Cardiac muscle cell (in vitro differentiated cells and primary cell): ENCODE data around the gene MBNL2. TPM values are rescaled to one million over a fixed set of nuclear protein-coding genes. Genes with fewer than 3 reads are reported as not detected.

Source experiments
- DNase-seq, 2 donors: peaks; one replicate each; pipeline versions ENCODE4 v3.0.0 to v3.0.0-alpha.2; 2010 to 2017; ENCODE audit warnings: low read depth in 1 of 2, low spot score in 1 of 2
- H3K27ac ChIP-seq: fragments of 200-600 bp; sonication (generic); 2 replicates; pipeline ENCODE4 v1.5.1; 2016
- H3K27me3 ChIP-seq: fragments of 200-600 bp; sonication (generic); 2 replicates; pipeline ENCODE4 v1.6.0; 2016; ENCODE audit warnings: control low read depth
- H3K36me3 ChIP-seq: fragments of 200-600 bp; sonication (generic); 2 replicates; pipeline ENCODE4 v1.5.1; 2016; ENCODE audit warnings: control low read depth
- H3K4me1 ChIP-seq: fragments of 200-600 bp; sonication (generic); 2 replicates; pipeline ENCODE4 v1.8.1; 2017; ENCODE audit warnings: low read depth, mild to moderate bottlenecking, mixed run types
- H3K4me3 ChIP-seq: fragments of 200-600 bp; sonication (generic); 2 replicates; pipeline ENCODE4 v1.5.1; 2016; ENCODE audit warnings: mild to moderate bottlenecking
- H3K9me3 ChIP-seq: fragments of 200-600 bp; sonication (generic); 2 replicates; pipeline ENCODE4 v1.5.1; 2017; ENCODE audit warnings: low read depth, mild to moderate bottlenecking, control low read depth
- CTCF ChIP-seq: IDR thresholded peaks from 2 replicates; pipeline ENCODE4 v1.5.1; 2012; ENCODE audit warnings: low read depth, mild to moderate bottlenecking, low read length
- polyA plus RNA-seq: library from polyadenylated mRNA; unstranded; fragments of >200 nt; fragmentation: Nextera tagmentation; extraction: Ambion mirVana; gene quantifications from 2 replicates; pipeline ENCODE4 v1.2.1, GENCODE V29; 2016
- total RNA-seq: library from RNA; depleted of rRNA; stranded (reverse); fragments of >200 nt; gene quantifications from 2 replicates; pipeline ENCODE4 v1.2.3, GENCODE V29; 2016

MBNL2 gene
- total and polyA plus RNA-seq, 2 experiments from 2014 or later = 15.2 to 27.8 TPM

- no peak overlapping the region for H3K4me3 ChIP-seq
- H3K36me3 ChIP-seq = no peaks in the 10 kb centered on the region
- H3K27ac ChIP-seq = no peak overlapping the region
- H3K27me3 ChIP-seq = no peaks in the 10 kb centered on the region
- no peak for DNase-seq
- H3K9me3 ChIP-seq = no peaks in the 10 kb centered on the region
- H3K4me1 ChIP-seq = no peaks in the 10 kb centered on the region
- TF ChIP-seq CTCF = no peak
Observed at GRCh38 chr13:97282705-97283104, 60.6 kb downstream of the MBNL2 start.

DNA sequence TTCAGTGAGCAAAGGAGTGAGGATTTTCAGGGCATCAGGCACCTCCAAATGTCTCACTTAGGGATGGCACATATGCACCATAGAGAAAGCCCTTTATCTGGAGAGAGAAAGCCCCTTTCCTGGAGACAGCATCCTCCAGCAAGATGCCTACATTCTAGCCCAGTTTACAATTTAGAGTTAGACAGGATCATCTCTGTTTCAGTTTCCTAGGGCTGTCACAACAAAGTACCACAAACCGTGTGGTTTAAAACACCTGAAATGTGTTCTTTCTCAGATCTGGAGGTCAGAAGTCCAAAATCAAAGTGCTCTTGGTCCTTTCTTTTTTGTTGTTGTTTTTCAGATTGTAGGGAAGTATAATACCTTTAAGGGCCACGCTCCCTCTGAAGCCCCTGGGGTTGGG lies 61.8 kb downstream of the MBNL2 start:
- no peaks in the 10 kb centered on the region for H3K4me1 ChIP-seq
- H3K4me3 ChIP-seq = no peak overlapping the region
- DNase-seq = no peak

DNA sequence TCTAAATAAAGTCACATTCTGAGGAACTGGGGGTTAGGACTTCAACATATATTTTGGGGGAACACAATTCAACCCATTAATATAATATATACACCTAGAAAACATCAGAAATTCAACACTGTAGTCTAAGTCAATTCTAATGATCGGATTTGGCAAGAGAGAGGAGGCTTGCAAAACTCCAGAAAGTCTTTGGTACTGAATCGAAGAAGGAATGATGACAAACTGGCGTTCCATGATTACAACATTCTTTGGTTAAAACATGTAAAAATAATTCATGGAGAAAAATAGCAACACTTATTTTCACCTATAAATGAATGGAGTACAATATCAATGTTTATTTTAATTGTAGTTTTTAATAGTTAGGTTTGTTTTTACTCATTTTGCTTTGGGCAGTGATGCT lies 62.4 kb downstream of the MBNL2 start:
- H3K27ac ChIP-seq = no peak overlapping the region
- TF ChIP-seq CTCF = no peak
- peak in 1 of 2 donors; percentile 56 for DNase-seq
- no peak overlapping the region for H3K4me3 ChIP-seq
- H3K27me3 ChIP-seq = no peaks in the 10 kb centered on the region
- H3K4me1 ChIP-seq = no peaks in the 10 kb centered on the region
- no peaks in the 10 kb centered on the region for H3K9me3 ChIP-seq
- H3K36me3 ChIP-seq = no peaks in the 10 kb centered on the region

More for the DNA sequence above, 61.8 kb downstream of the MBNL2 start:
- Histone ChIP-seq H3K9me3 (no peaks in the 10 kb centered on the region), H3K27me3 (no peaks in the 10 kb centered on the region), H3K36me3 (no peaks in the 10 kb centered on the region), H3K27ac (no peak overlapping the region)
- TF ChIP-seq CTCF = no peak

DNA sequence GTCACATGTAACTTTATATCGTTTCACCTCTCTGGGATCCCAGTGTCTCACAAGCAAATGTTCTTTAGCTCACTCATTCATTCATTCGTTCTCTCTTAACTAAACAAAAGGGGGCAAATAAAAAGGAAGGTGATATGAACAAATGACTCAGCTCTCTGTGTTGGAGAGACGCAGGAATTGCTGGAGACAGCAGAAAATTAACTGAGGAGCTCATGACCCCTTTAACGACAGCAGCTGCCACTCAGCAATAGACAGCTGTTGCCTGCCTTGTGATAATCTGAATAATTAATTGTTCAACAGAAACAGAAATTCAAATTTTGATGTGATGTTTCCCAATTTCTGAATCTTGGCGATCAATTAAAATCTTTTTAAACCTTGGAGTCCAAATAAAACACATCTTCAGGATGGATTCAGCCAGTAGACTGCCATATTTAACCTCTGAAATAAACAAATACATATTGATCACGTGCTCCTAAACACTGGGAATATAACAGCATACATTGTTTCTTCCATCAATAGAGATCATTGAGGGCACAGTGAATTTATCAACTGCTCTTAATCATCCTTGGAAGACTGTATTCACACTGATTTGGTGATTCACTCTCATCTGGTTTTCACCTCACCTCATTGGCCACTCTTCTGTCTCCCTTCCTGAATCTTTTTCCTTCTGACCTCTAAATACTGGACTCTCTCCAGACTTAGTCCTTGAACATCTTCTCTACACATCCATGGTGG lies 63.3 kb downstream of the MBNL2 start:
- Histone ChIP-seq H3K27me3 (no peaks in the 10 kb centered on the region), H3K4me3 (no peak overlapping the region), H3K27ac (no peak overlapping the region), H3K9me3 (no peaks in the 10 kb centered on the region), H3K36me3 (no peaks in the 10 kb centered on the region), H3K4me1 (no peaks in the 10 kb centered on the region)
- DNase-seq = no peak
- TF ChIP-seq CTCF = no peak

GRCh38 chr13:97286317-97287046 lies 64.3 kb downstream of the MBNL2 start:
- no peaks in the 10 kb centered on the region for H3K36me3 ChIP-seq
- TF ChIP-seq CTCF = no peak
- H3K27me3 ChIP-seq = no peaks in the 10 kb centered on the region
- no peak overlapping the region for H3K4me3 ChIP-seq
- no peak overlapping the region for H3K27ac ChIP-seq
- no peak for DNase-seq
- no peaks in the 10 kb centered on the region for H3K4me1 ChIP-seq
- no peaks in the 10 kb centered on the region for H3K9me3 ChIP-seq
